HL-60 (cell line): ENCODE data around the gene GAB2.

Source experiments
- GABPA ChIP-seq: IDR thresholded peaks from 2 replicates; pipeline ENCODE4 v1.6.1; 2012; ENCODE audit warnings: low read depth
- TF ChIP-seq, protein P1 (sequence below): IDR thresholded peaks from one replicate; pipeline ENCODE4 v1.5.1; 2011; ENCODE audit warnings: low read length, control low read depth, inconsistent platforms; ENCODE audit not compliant: insufficient read depth

DNA sequence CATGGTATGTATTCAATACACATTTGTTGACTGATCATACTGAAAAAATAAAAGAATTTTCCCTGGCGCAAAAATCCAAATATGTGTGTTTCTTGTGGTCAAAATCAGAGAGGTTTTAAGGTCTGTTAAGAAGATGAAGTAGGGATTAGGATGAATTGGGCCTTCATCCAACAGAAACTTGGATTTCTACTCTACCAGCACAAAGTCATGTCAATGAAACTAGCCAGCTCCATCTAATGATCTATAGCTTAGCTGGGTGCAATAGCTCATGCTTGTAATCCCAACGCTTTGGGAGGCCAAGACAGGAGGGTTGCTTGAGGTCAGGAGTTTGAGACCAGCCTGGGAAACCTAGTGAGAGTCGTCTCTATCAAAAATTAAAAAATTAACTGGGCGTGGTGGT lies 163.4 kb downstream of the GAB2 start:
- TF ChIP-seq, protein P1, sequence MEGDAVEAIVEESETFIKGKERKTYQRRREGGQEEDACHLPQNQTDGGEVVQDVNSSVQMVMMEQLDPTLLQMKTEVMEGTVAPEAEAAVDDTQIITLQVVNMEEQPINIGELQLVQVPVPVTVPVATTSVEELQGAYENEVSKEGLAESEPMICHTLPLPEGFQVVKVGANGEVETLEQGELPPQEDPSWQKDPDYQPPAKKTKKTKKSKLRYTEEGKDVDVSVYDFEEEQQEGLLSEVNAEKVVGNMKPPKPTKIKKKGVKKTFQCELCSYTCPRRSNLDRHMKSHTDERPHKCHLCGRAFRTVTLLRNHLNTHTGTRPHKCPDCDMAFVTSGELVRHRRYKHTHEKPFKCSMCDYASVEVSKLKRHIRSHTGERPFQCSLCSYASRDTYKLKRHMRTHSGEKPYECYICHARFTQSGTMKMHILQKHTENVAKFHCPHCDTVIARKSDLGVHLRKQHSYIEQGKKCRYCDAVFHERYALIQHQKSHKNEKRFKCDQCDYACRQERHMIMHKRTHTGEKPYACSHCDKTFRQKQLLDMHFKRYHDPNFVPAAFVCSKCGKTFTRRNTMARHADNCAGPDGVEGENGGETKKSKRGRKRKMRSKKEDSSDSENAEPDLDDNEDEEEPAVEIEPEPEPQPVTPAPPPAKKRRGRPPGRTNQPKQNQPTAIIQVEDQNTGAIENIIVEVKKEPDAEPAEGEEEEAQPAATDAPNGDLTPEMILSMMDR: no peak
- no peak for TF ChIP-seq GABPA
